A549 (cell line): Measurements from ENCODE around the gene APH1B. TPM values are rescaled to one million over a fixed set of nuclear protein-coding genes. Genes with fewer than 3 reads are reported as not detected.

Experiments
- ATAC-seq, 2 experiments: fragments of 200-7000 bp in 1 of 2; fragments of >200 bp in 1 of 2; cut with Nextera tagmentation in 1 of 2; cut with Tn5 transposase in 1 of 2; 3 replicates each; pipeline versions ENCODE4 v1.8.0 to v1.9.1; 2018 to 2020; ENCODE audit warnings: mild to moderate bottlenecking in 1 of 2, moderate library complexity in 1 of 2
- CTCF ChIA-PET: fragments of 300-600 bp; sonication (Branson Sonifier 250); formaldehyde crosslinking; extraction: SDS; loops from one replicate; lab custom pipeline; 2021; ENCODE audit warnings: antibody characterized with exemption, inconsistent platforms; lab: Yijun Ruan, JAX
- POLR2A ChIA-PET: fragments of 350-600 bp; formaldehyde crosslinking; extraction: SDS; loops from one replicate; lab custom pipeline; 2021; ENCODE audit warnings: antibody characterized with exemption, inconsistent platforms; lab: Yijun Ruan, JAX
- DNase-seq, 2 experiments: peaks; one replicate each; pipeline versions ENCODE4 v3.0.0 to v3.0.0-alpha.2; 2011 to 2016; ENCODE audit warnings: low read depth in 1 of 2, low spot score in 1 of 2
- FAIRE-seq: peaks from 2 replicates; lab custom pipeline; 2011; peaks lifted over from hg19 to GRCh38; lab: Jason Lieb, UNC
- H3K27ac ChIP-seq, 2 experiments: fragments of >200 bp; sonication (Bioruptor Twin); formaldehyde crosslinking; 3 replicates each; pipeline ENCODE4 v1.5.1; 2016 to 2017
- H3K4me1 ChIP-seq: fragments of >200 bp; sonication (Bioruptor Twin); formaldehyde crosslinking; 3 replicates; pipeline ENCODE4 v1.6.1; 2016
- H3K4me2 ChIP-seq: fragments of >200 bp; sonication (Bioruptor Twin); formaldehyde crosslinking; 3 replicates; pipeline ENCODE4 v1.6.1; 2016
- H3K4me3 ChIP-seq: fragments of >200 bp; sonication (Bioruptor Twin); formaldehyde crosslinking; 3 replicates; pipeline ENCODE4 v1.5.1; 2016
- H3K9me3 ChIP-seq: fragments of >200 bp; sonication (Bioruptor Twin); formaldehyde crosslinking; 3 replicates; pipeline ENCODE4 v1.6.1; 2016
- ATOH8 ChIP-seq: fragments of 250-450 bp; sonication (Bioruptor Pico); IDR thresholded peaks from 2 replicates; pipeline ENCODE4 v1.5.0; 2020; ENCODE audit warnings: low read depth, mild to moderate bottlenecking, moderate library complexity
- BHLHE40 ChIP-seq: IDR thresholded peaks from 2 replicates; pipeline ENCODE4 v1.6.1; 2012; ENCODE audit warnings: low read depth, low read length, inconsistent platforms
- CHD2 ChIP-seq: fragments of 150-350 bp; IDR thresholded peaks from 2 replicates; pipeline ENCODE4 v1.6.1; 2014; ENCODE audit warnings: low read length; ENCODE audit not compliant: partially characterized antibody
- E2F6 ChIP-seq: IDR thresholded peaks from 2 replicates; pipeline ENCODE4 v1.6.1; 2012; ENCODE audit warnings: low read depth, borderline replicate concordance
- EHF ChIP-seq: fragments of 250-450 bp; sonication (Bioruptor Pico); IDR thresholded peaks from 2 replicates; pipeline ENCODE4 v1.5.0; 2020; ENCODE audit warnings: mild to moderate bottlenecking
- ESRRA ChIP-seq: fragments of 150-350 bp; IDR thresholded peaks from 2 replicates; pipeline ENCODE4 v1.6.1; 2014; ENCODE audit warnings: mild to moderate bottlenecking, low read length, borderline replicate concordance
- FOSB ChIP-seq: fragments of 250-450 bp; sonication (Bioruptor Pico); IDR thresholded peaks from 2 replicates; pipeline ENCODE4 v1.5.0; 2020; ENCODE audit warnings: mild to moderate bottlenecking, moderate library complexity
- GATA3 ChIP-seq: IDR thresholded peaks from 2 replicates; pipeline ENCODE4 v1.6.1; 2012; ENCODE audit warnings: borderline replicate concordance
- HOXA7 ChIP-seq: fragments of 250-450 bp; sonication (Bioruptor Pico); IDR thresholded peaks from 2 replicates; pipeline ENCODE4 v1.5.0; 2020; ENCODE audit warnings: mild to moderate bottlenecking, moderate library complexity
- HOXB13 ChIP-seq: fragments of 250-450 bp; sonication (Bioruptor Pico); IDR thresholded peaks from 2 replicates; pipeline ENCODE4 v1.5.0; 2020; ENCODE audit warnings: low read depth, mild to moderate bottlenecking, moderate library complexity
- KDM1A ChIP-seq: fragments of 200-600 bp; sonication (generic); IDR thresholded peaks from 2 replicates; pipeline ENCODE4 v1.6.1; 2016; ENCODE audit warnings: low read depth, mild to moderate bottlenecking
- KDM5A ChIP-seq: fragments of 200-600 bp; sonication (generic); IDR thresholded peaks from 2 replicates; pipeline ENCODE4 v1.6.1; 2016; ENCODE audit warnings: antibody characterized with exemption, mild to moderate bottlenecking
- NPAS2 ChIP-seq: fragments of 250-450 bp; sonication (Bioruptor Pico); IDR thresholded peaks from 2 replicates; pipeline ENCODE4 v1.8.0; 2022; ENCODE audit warnings: mild to moderate bottlenecking, moderate library complexity, borderline replicate concordance
- PHF8 ChIP-seq: fragments of 200-600 bp; sonication (generic); IDR thresholded peaks from 2 replicates; pipeline ENCODE4 v1.6.1; 2016; ENCODE audit warnings: low read depth, mild to moderate bottlenecking, antibody characterized with exemption, moderate library complexity, borderline replicate concordance
- RAD21 ChIP-seq, 2 experiments: fragments of >200 bp in 1 of 2; sonication (Bioruptor Twin) in 1 of 2; formaldehyde crosslinking in 1 of 2; IDR thresholded peaks in 1 of 2; conservative IDR thresholded peaks in 1 of 2; 2 replicates in 1 of 2; 3 replicates in 1 of 2; pipeline ENCODE4 v1.6.1; 2012 to 2018; ENCODE audit warnings: inconsistent platforms in 1 of 2
- RARB ChIP-seq: fragments of 250-450 bp; sonication (Bioruptor Pico); IDR thresholded peaks from 2 replicates; pipeline ENCODE4 v1.8.0; 2021; ENCODE audit warnings: mild to moderate bottlenecking, moderate library complexity
- REST ChIP-seq: fragments of 200-600 bp; sonication (generic); IDR thresholded peaks from 2 replicates; pipeline ENCODE4 v1.6.1; 2016; ENCODE audit warnings: antibody characterized with exemption, mild to moderate bottlenecking, moderate library complexity
- SMC3 ChIP-seq: fragments of >200 bp; sonication (Bioruptor Twin); formaldehyde crosslinking; IDR thresholded peaks from 3 replicates; pipeline ENCODE4 v1.6.1; 2018; ENCODE audit warnings: inconsistent platforms
- SREBF2 ChIP-seq: fragments of 450-650 bp; IDR thresholded peaks from 2 replicates; pipeline ENCODE4 v1.6.1; 2014; ENCODE audit warnings: mild to moderate bottlenecking, moderate library complexity
- ZSCAN20 ChIP-seq: fragments of 250-450 bp; sonication (Bioruptor Pico); IDR thresholded peaks from 2 replicates; pipeline ENCODE4 v1.8.0; 2022; ENCODE audit warnings: mild to moderate bottlenecking, moderate library complexity
- WGBS: methylation state at CpG from one replicate; pipeline ENCODE4 v1.1.6; 2017; ENCODE audit errors: missing lambda C conversion rate; 5-methylcytosine and 5-hydroxymethylcytosine counted together
- polyA plus RNA-seq, 4 experiments: library from polyadenylated mRNA; depleted of rRNA in 3 of 4; stranded (reverse); fragments of >200 nt; fragmentation: RNase III in 1 of 4; extraction: RNeasy Plus Mini Kit Qiagen cat#74134 plus additional on column Dnase treatment in 1 of 4; gene quantifications; 2 replicates in 3 of 4; 3 replicates in 1 of 4; pipeline ENCODE4 v1.2.3, GENCODE V29; 2011 to 2017
- TF ChIP-seq, protein P1 (sequence below): IDR thresholded peaks from 2 replicates; pipeline ENCODE4 v1.6.1; 2012

APH1B gene
- polyA plus RNA-seq, 2 of the 4 experiments (the other 2 are of a cell fraction): 16.4 to 28.5 TPM

GRCh38 chr15:63284335-63284734 lies 6.9 kb downstream of the APH1B start (continued):
- TF ChIP-seq NPAS2 (CRISPR knock-in tag) (no peak), KDM1A (no peak)

GRCh38 chr15:63287109-63287508 lies 9.7 kb downstream of the APH1B start:
- POLR2A ChIA-PET: interaction anchor here (1.3 kb wide), 1 partner anchor 312 kb away, joined by 3 read pairs; no protein-coding TSS in a partner anchor
- 90% methylated on average over 2 of the region's 2 CpGs for WGBS

More at GRCh38 chr15:63287109-63287508, 9.7 kb downstream of the APH1B start:
- Histone ChIP-seq H3K9me3 (no peaks in the 10 kb centered on the region), H3K27ac (no peak overlapping the region), H3K4me2 (no peak overlapping the region), H3K4me1 (peaks cover 9% of the 10 kb centered on the region; the same call in 2 of the 3 replicates), H3K4me3 (no peak overlapping the region)
- FAIRE-seq: peak; percentile 82
- CTCF ChIA-PET: interaction anchor here (0.6 to 12.5 kb wide), 16 partner anchors 9 to 312 kb away, joined by 3 to 163 read pairs (median 4); partner anchors contain the start of gene CA12
- TF ChIP-seq ATOH8 (CRISPR knock-in tag) (no peak), HOXA7 (CRISPR knock-in tag) (no peak), KDM5A (no peak), FOSB (CRISPR knock-in tag) (no peak), ZSCAN20 (CRISPR knock-in tag) (no peak), KDM1A (no peak), EHF (CRISPR knock-in tag) (no peak), RARB (CRISPR knock-in tag) (no peak), SMC3 (no peak), BHLHE40 (no peak), RAD21 (conservative IDR thresholded peaks at IDR 0.05 in 1 of 2, IDR thresholded peaks at IDR 0.05 in 1 of 2) (no peak), GATA3 (no peak), REST (no peak), E2F6 (no peak), SREBF2 (no peak), ESRRA (no peak), PHF8 (no peak), HOXB13 (no peak), CHD2 (no peak)
- TF ChIP-seq, protein P1, sequence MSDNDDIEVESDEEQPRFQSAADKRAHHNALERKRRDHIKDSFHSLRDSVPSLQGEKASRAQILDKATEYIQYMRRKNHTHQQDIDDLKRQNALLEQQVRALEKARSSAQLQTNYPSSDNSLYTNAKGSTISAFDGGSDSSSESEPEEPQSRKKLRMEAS: no peak
- DNase-seq: no peak
- ATAC-seq: no peak
